Caco-2 (cell line): ENCODE results near the gene TTC17. TPM values are rescaled to one million over a fixed set of nuclear protein-coding genes. Genes with fewer than 3 reads are reported as not detected.

Experiments used
- BruUV-seq: library from RNA; stranded (reverse); fragments of 400-500 nt; replicated peaks from 2 replicates; lab custom pipeline; 2021; lab: Mats Ljungman, UMichigan
- CTCF ChIA-PET: fragments of 300-600 bp; sonication (Branson Sonifier 250); formaldehyde crosslinking; loops from one replicate; lab custom pipeline; 2022; ENCODE audit warnings: antibody characterized with exemption; lab: Charles Lee
- POLR2A ChIA-PET: fragments of 300-600 bp; sonication (Branson Sonifier 250); formaldehyde crosslinking; loops from one replicate; lab custom pipeline; 2022; ENCODE audit warnings: antibody characterized with exemption; lab: Charles Lee
- DNase-seq, 2 experiments: peaks; one replicate each; pipeline versions ENCODE4 v3.0.0 to v3.0.0-alpha.2; 2020 to 2022
- H3K27me3 ChIP-seq: replicated peaks from 2 replicates; pipeline ENCODE4 v1.6.0; 2011; ENCODE audit warnings: low read length; ENCODE audit not compliant: control insufficient read depth, insufficient read depth
- H3K36me3 ChIP-seq: 2 replicates; pipeline ENCODE4 v1.5.1; 2011; ENCODE audit warnings: low read length; ENCODE audit not compliant: control insufficient read depth, insufficient read depth
- H3K4me1 ChIP-seq: fragments of 250-450 bp; sonication (Bioruptor Pico); 2 replicates; pipeline ENCODE4 v1.5.1; 2020; ENCODE audit warnings: mild to moderate bottlenecking
- H3K4me3 ChIP-seq: 2 replicates; pipeline ENCODE4 v1.5.1; 2011; ENCODE audit warnings: low read depth, mild to moderate bottlenecking, control low read depth, low read length
- H3K9me3 ChIP-seq: fragments of 250-450 bp; sonication (Bioruptor Pico); 2 replicates; pipeline ENCODE4 v1.5.1; 2020; ENCODE audit warnings: mild to moderate bottlenecking, moderate library complexity
- H3K27ac Mint-ChIP-seq: one replicate; pipeline ENCODE4 v1.8.0; 2022; ENCODE audit warnings: mixed read lengths; ENCODE audit not compliant: unreplicated experiment
- H3K27me3 Mint-ChIP-seq: one replicate; pipeline ENCODE4 v1.8.0; 2022; ENCODE audit warnings: mixed read lengths; ENCODE audit not compliant: insufficient read depth, unreplicated experiment
- H3K36me3 Mint-ChIP-seq: one replicate; pipeline ENCODE4 v1.8.0; 2022; ENCODE audit warnings: mild to moderate bottlenecking, mixed read lengths; ENCODE audit not compliant: insufficient read depth, unreplicated experiment
- H3K4me1 Mint-ChIP-seq: one replicate; pipeline ENCODE4 v1.8.0; 2022; ENCODE audit warnings: low read depth, mixed read lengths; ENCODE audit not compliant: unreplicated experiment
- H3K4me3 Mint-ChIP-seq: one replicate; pipeline ENCODE4 v1.8.0; 2022; ENCODE audit warnings: mild to moderate bottlenecking, moderate library complexity, mixed read lengths; ENCODE audit not compliant: unreplicated experiment
- H3K9me3 Mint-ChIP-seq: one replicate; pipeline ENCODE4 v1.8.0; 2022; ENCODE audit warnings: mixed read lengths; ENCODE audit not compliant: unreplicated experiment
- CTCF ChIP-seq, 2 experiments: fragments of 200-600 bp in 1 of 2; IDR thresholded peaks; 1 replicate in 1 of 2; 2 replicates in 1 of 2; pipeline versions ENCODE4 v1.5.1 to v1.8.0; 2011 to 2022; ENCODE audit warnings: antibody characterized with exemption in 1 of 2, control low read depth in 1 of 2, inconsistent platforms in 1 of 2, low read depth in 1 of 2, low read length in 1 of 2, mild to moderate bottlenecking in 1 of 2, moderate library complexity in 1 of 2; ENCODE audit not compliant: insufficient read depth in 1 of 2, severe bottlenecking in 1 of 2, unreplicated experiment in 1 of 2
- intact Hi-C: fragments of 100-400 bp; cut with micrococcal nuclease; formaldehyde crosslinking; loops from one replicate; pipeline ENCODE4 v1.10.0; 2022; ENCODE audit not compliant: unreplicated experiment
- total RNA-seq: library from RNA; stranded (reverse); gene quantifications from 2 replicates; pipeline ENCODE4 v1.2.3, GENCODE V29; 2022

The TTC17 gene
- total RNA-seq, 1 experiment from 2014 or later = 73.1 TPM

GRCh38 chr11:43518408-43519160 is 159.9 kb downstream of the TTC17 start:
- Histone ChIP-seq H3K4me3 (no peak overlapping the region), H3K9me3 (no peaks in the 10 kb centered on the region), H3K36me3 (no peaks in the 10 kb centered on the region), H3K27me3 (no peaks in the 10 kb centered on the region), H3K4me1 (no peaks in the 10 kb centered on the region)
- H3K27ac Mint-ChIP-seq = no peak overlapping the region
- DNase-seq = no peak
- H3K9me3 Mint-ChIP-seq = peaks cover 13% of the 10 kb centered on the region
- peaks cover 10% of the 10 kb centered on the region for H3K27me3 Mint-ChIP-seq
- BruUV-seq = no TSS peak
- ChIA-PET POLR2A (no interaction called here), CTCF (no interaction called here)
- no peak for TF ChIP-seq CTCF (IDR thresholded peaks at IDR 0.05; ENCODE audit: insufficient read depth in 1 of 2, low read depth in 1 of 2, low read length in 1 of 2, severe bottlenecking in 1 of 2, unreplicated experiment in 1 of 2)
- H3K36me3 Mint-ChIP-seq = no peaks in the 10 kb centered on the region
- intact Hi-C loops = no loop called here
- no peaks in the 10 kb centered on the region for H3K4me1 Mint-ChIP-seq
- no peak overlapping the region for H3K4me3 Mint-ChIP-seq

- no TSS peak for BruUV-seq
- no peak for TF ChIP-seq CTCF (IDR thresholded peaks at IDR 0.05; ENCODE audit: insufficient read depth in 1 of 2, low read depth in 1 of 2, low read length in 1 of 2, severe bottlenecking in 1 of 2, unreplicated experiment in 1 of 2)
- no peaks in the 10 kb centered on the region for H3K9me3 ChIP-seq
- intact Hi-C loops = no loop called here
- ChIA-PET CTCF (no interaction called here), POLR2A (no interaction called here)
- Mint-ChIP-seq H3K27ac (no peak overlapping the region), H3K9me3 (peaks cover 13% of the 10 kb centered on the region), H3K4me1 (no peaks in the 10 kb centered on the region), H3K36me3 (no peaks in the 10 kb centered on the region), H3K4me3 (no peak overlapping the region), H3K27me3 (peaks cover 13% of the 10 kb centered on the region)
- H3K4me1 ChIP-seq = no peaks in the 10 kb centered on the region
- H3K4me3 ChIP-seq = no peak overlapping the region
- no peaks in the 10 kb centered on the region for H3K27me3 ChIP-seq
- DNase-seq = no peak
- no peaks in the 10 kb centered on the region for H3K36me3 ChIP-seq
Measured at GRCh38 chr11:43521471-43521870, 162.8 kb downstream of the TTC17 start.

GRCh38 chr11:43523632-43524031 is 164.9 kb downstream of the TTC17 start:
- no peak for DNase-seq
- Mint-ChIP-seq H3K27me3 (peaks cover 16% of the 10 kb centered on the region), H3K27ac (no peak overlapping the region), H3K9me3 (peaks cover 13% of the 10 kb centered on the region), H3K4me3 (no peak overlapping the region), H3K36me3 (no peaks in the 10 kb centered on the region), H3K4me1 (no peaks in the 10 kb centered on the region)
- no peaks in the 10 kb centered on the region for H3K27me3 ChIP-seq
- BruUV-seq = no TSS peak
- no peak for TF ChIP-seq CTCF (IDR thresholded peaks at IDR 0.05; ENCODE audit: insufficient read depth in 1 of 2, low read depth in 1 of 2, low read length in 1 of 2, severe bottlenecking in 1 of 2, unreplicated experiment in 1 of 2)
- no peaks in the 10 kb centered on the region for H3K9me3 ChIP-seq
- H3K4me3 ChIP-seq = no peak overlapping the region
- H3K4me1 ChIP-seq = no peaks in the 10 kb centered on the region
- POLR2A ChIA-PET = no interaction called here
- intact Hi-C loops = no loop called here
- CTCF ChIA-PET = no interaction called here
- H3K36me3 ChIP-seq = no peaks in the 10 kb centered on the region
